Measurements from ENCODE around the gene POC1A.

DNA sequence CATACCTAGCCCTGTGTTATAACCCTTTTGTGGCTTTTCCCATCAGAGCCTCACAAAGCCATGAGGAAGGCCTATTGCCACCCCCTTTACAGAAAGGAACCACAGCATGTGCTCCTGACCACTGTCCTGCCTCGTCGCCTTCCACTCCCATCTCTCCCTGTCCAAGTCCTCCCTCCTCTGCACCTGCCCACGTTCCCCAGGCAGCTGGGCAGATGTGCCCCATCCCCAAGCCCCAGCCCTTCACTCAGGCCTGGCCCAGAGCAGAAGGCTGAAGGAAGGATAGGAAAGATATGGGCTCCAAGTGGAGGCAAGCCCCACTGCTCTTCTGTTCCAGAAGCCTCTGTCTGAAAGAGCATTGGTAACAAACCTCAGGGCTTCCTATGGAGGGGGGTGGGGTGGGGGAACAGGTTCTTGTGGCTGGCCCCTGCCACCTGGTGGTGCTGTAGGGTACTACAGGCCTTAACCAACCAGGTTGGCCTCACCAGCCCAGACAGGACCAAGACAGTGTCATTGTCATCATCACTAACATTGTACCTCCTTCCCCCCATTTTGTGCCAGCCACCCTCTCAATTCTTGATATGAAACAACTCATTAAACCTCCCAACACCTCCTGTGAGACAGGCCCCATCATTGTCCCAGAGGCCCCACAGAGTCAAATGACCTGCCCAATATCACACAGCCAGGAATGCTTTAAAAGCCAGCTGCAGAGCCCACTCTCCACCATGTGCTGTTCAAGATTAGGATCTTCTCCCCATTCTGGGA, 10.0 kb downstream of the POC1A start:
- TF ChIP-seq CEBPB (IDR thresholded peaks at IDR 0.05) (no peak), NFIC (IDR thresholded peaks at IDR 0.05) (no peak), ZBTB7A (IDR thresholded peaks at IDR 0.05; ENCODE audit: low read depth) (no peak), RAD21 (IDR thresholded peaks at IDR 0.05; ENCODE audit: low read depth) (peak; percentile 86), TEAD4 (IDR thresholded peaks at IDR 0.05) (no peak), CREB1 (IDR thresholded peaks at IDR 0.05; ENCODE audit: low read depth) (no peak), EP300 (IDR thresholded peaks at IDR 0.05; ENCODE audit: borderline replicate concordance) (no peak), YY1 (IDR thresholded peaks at IDR 0.05; ENCODE audit: low read depth) (no peak), TAF1 (IDR thresholded peaks at IDR 0.05; ENCODE audit: low read depth) (no peak), EGR1 (IDR thresholded peaks at IDR 0.05) (no peak)
- TF ChIP-seq, protein P1, sequence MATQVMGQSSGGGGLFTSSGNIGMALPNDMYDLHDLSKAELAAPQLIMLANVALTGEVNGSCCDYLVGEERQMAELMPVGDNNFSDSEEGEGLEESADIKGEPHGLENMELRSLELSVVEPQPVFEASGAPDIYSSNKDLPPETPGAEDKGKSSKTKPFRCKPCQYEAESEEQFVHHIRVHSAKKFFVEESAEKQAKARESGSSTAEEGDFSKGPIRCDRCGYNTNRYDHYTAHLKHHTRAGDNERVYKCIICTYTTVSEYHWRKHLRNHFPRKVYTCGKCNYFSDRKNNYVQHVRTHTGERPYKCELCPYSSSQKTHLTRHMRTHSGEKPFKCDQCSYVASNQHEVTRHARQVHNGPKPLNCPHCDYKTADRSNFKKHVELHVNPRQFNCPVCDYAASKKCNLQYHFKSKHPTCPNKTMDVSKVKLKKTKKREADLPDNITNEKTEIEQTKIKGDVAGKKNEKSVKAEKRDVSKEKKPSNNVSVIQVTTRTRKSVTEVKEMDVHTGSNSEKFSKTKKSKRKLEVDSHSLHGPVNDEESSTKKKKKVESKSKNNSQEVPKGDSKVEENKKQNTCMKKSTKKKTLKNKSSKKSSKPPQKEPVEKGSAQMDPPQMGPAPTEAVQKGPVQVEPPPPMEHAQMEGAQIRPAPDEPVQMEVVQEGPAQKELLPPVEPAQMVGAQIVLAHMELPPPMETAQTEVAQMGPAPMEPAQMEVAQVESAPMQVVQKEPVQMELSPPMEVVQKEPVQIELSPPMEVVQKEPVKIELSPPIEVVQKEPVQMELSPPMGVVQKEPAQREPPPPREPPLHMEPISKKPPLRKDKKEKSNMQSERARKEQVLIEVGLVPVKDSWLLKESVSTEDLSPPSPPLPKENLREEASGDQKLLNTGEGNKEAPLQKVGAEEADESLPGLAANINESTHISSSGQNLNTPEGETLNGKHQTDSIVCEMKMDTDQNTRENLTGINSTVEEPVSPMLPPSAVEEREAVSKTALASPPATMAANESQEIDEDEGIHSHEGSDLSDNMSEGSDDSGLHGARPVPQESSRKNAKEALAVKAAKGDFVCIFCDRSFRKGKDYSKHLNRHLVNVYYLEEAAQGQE (IDR thresholded peaks at IDR 0.05; ENCODE audit: low read depth): no peak
- TF ChIP-seq, protein P2, sequence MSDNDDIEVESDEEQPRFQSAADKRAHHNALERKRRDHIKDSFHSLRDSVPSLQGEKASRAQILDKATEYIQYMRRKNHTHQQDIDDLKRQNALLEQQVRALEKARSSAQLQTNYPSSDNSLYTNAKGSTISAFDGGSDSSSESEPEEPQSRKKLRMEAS (IDR thresholded peaks at IDR 0.05): no peak

Measured in Ishikawa (cell line).